ENCODE measurements around the gene MROH9. TPM values are rescaled to one million over a fixed set of nuclear protein-coding genes. Genes with fewer than 3 reads are reported as not detected.

MROH9 gene
- total and polyA plus RNA-seq, 2 of the 8 experiments (the other 6 are each of a cell fraction or from before 2014, with no cell fraction given): not detected

DNA sequence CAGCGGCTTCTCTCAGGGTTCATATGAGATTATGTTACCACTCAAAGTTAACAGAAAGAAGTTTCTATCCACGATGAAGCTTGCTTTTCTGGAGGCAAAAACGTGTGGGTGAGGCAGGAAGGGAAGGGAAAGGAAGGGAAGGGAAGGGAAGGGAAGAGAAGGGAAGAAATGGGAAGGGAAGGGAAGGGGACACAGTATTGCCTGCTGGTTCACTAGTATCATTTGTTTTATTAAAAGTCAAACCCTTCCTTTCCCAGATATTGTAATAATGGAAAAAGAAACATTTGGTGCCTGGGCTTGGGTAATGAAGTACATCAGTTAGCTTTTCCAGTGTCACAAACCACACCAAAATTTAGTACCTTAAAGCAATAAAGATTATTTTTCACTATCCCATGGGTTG, 18.0 kb upstream of the MROH9 start:
- H3K9me3 ChIP-seq (ENCODE audit: insufficient read depth in 2 of 2, low read depth in 1 of 2, low read length in 1 of 2): peaks cover 5 to 6% of the 10 kb centered on the region in 2 experiments; a peak in 3 of 4 replicates
- no peak overlapping the region for H4K91ac ChIP-seq (replicated peaks; ENCODE audit: insufficient read length, low read length)
- no peaks in the 10 kb centered on the region for H3K79me2 ChIP-seq (ENCODE audit: control insufficient read depth in 1 of 2, insufficient read depth in 2 of 2, low read length in 2 of 2)
- no peak overlapping the region for H2BK120ac ChIP-seq (replicated peaks; ENCODE audit: low read depth, low read length)
- H3K14ac ChIP-seq (ENCODE audit: insufficient read length): no peak overlapping the region
- no peak overlapping the region for H2AK5ac ChIP-seq (ENCODE audit: low read depth, low read length)
- no peaks in the 10 kb centered on the region for H3K27me3 ChIP-seq (replicated peaks in 1 of 4; ENCODE audit: control insufficient read depth in 3 of 4, extremely low read depth in 1 of 4, insufficient read depth in 3 of 4, low read length in 3 of 4)
- peaks cover 0 to 1% of the 10 kb centered on the region in 2 experiments for H4K20me1 ChIP-seq (replicated peaks in 1 of 2; ENCODE audit: control insufficient read depth in 1 of 2, insufficient read depth in 2 of 2, low read length in 2 of 2)
- H3K56ac ChIP-seq (replicated peaks; ENCODE audit: insufficient read length, low read depth, low read length): no peak overlapping the region
- no peak overlapping the region for H2AFZ ChIP-seq (ENCODE audit: low read length)
- H3K4me2 ChIP-seq (ENCODE audit: insufficient read depth in 1 of 2, low read depth in 2 of 2, low read length in 2 of 2): no peak overlapping the region
- H3K9ac ChIP-seq (replicated peaks in 1 of 4; ENCODE audit: extremely low read depth in 1 of 4, low read depth in 3 of 4, low read length in 3 of 4): no peak overlapping the region
- no peaks in the 10 kb centered on the region for H3K4me1 ChIP-seq (replicated peaks in 1 of 4; ENCODE audit: control insufficient read depth in 3 of 4, insufficient read depth in 4 of 4, low read length in 3 of 4)
- no peaks in the 10 kb centered on the region for H3K79me1 ChIP-seq (ENCODE audit: low read depth, low read length)
- H2BK12ac ChIP-seq (ENCODE audit: low read depth, low read length): no peak overlapping the region
- H3K27ac ChIP-seq (ENCODE audit: low read depth, low read length): no peak overlapping the region
- WGBS, 2 experiments (ENCODE audit: extremely low coverage in 1 of 2, insufficient coverage in 1 of 2, insufficient read length in 1 of 2, insufficient replicate concordance in 2 of 2, low coverage in 1 of 2, low lambda C conversion rate in 2 of 2, missing lambda C conversion rate in 1 of 2): 85% methylated on average over 3 of the region's 3 CpGs; no CpG with 5 or more reads in 1 of the 2 experiments
- POLR2A ChIA-PET (ENCODE audit: partially characterized antibody): no interaction called here
- TF ChIP-seq HDAC6 (IDR thresholded peaks at IDR 0.05; ENCODE audit: low read depth, low read length) (no peak), KDM5A (IDR thresholded peaks at IDR 0.05; ENCODE audit: low read length) (no peak), CBX8 (IDR thresholded peaks at IDR 0.05; ENCODE audit: borderline replicate concordance, low read depth, low read length) (no peak), TCF12 (IDR thresholded peaks at IDR 0.05; ENCODE audit: low read depth, low read length) (no peak), PHF8 (conservative IDR thresholded peaks at IDR 0.05; ENCODE audit: low read depth, low read length) (no peak), RBBP5 (IDR thresholded peaks at IDR 0.05; ENCODE audit: borderline replicate concordance, low read depth, low read length) (no peak), HDAC2 (IDR thresholded peaks at IDR 0.05; ENCODE audit: borderline replicate concordance in 1 of 2, low read depth in 2 of 2, low read length in 2 of 2) (no peak), NANOG (IDR thresholded peaks at IDR 0.05; ENCODE audit: insufficient read depth, low read depth, low read length, poor library complexity, severe bottlenecking) (no peak), FOSL1 (IDR thresholded peaks at IDR 0.05; ENCODE audit: insufficient read depth, low read depth, low read length) (no peak), CREB1 (IDR thresholded peaks at IDR 0.05) (no peak), ATF3 (IDR thresholded peaks at IDR 0.05; ENCODE audit: insufficient read depth, low read depth, low read length) (no peak), GABPA (IDR thresholded peaks at IDR 0.05; ENCODE audit: borderline replicate concordance, insufficient read depth, low read length) (no peak), SP2 (IDR thresholded peaks at IDR 0.05; ENCODE audit: low read length) (no peak)
- H2BK5ac ChIP-seq (ENCODE audit: low read depth, low read length): no peak overlapping the region
- H4K5ac ChIP-seq (ENCODE audit: insufficient read length, low read depth, low read length): no peak overlapping the region
- no peak overlapping the region for H2BK15ac ChIP-seq (ENCODE audit: low read length)
- H2BK20ac ChIP-seq (ENCODE audit: low read length): no peak overlapping the region
- no peak for DNase-seq (ENCODE audit: low read depth in 1 of 2, low spot score in 2 of 2)
- no peaks in the 10 kb centered on the region for H3K23me2 ChIP-seq (ENCODE audit: low read depth, low read length)
- H3K23ac ChIP-seq (ENCODE audit: insufficient read length): no peak overlapping the region
- no peak overlapping the region for H3K4me3 ChIP-seq (ENCODE audit: extremely low read depth in 1 of 4, insufficient read depth in 2 of 4, low read depth in 3 of 4, low read length in 4 of 4)
- H4K8ac ChIP-seq (ENCODE audit: extremely low read depth, insufficient read depth, low read length): no peak overlapping the region
- no peaks in the 10 kb centered on the region for H3K36me3 ChIP-seq (ENCODE audit: control insufficient read depth in 2 of 4, insufficient read depth in 4 of 4, low read length in 3 of 4)
- no peak overlapping the region for H3K18ac ChIP-seq (ENCODE audit: extremely low read depth, low read length)
- no peak for FAIRE-seq
- CTCF ChIA-PET (ENCODE audit: partially characterized antibody): interaction anchor here (0.7 to 2.9 kb wide), 2 partner anchors 11 to 376 kb away, joined by 3 to 21 read pairs; no protein-coding TSS in a partner anchor
- no peak overlapping the region for H3K4ac ChIP-seq (replicated peaks; ENCODE audit: insufficient read length, low read depth, low read length)
